ENCODE data around the gene DNAAF2. TPM values are rescaled to one million over a fixed set of nuclear protein-coding genes. Genes with fewer than 3 reads are reported as not detected.
A peak's percentile ranks its signal among the peaks of the same experiment; 100 is the strongest.

The DNAAF2 gene
- total and polyA plus RNA-seq, 2 of the 13 experiments (the other 11 are each of a cell fraction or from before 2014, with no cell fraction given), result 6.1 to 13.6 TPM

DNA sequence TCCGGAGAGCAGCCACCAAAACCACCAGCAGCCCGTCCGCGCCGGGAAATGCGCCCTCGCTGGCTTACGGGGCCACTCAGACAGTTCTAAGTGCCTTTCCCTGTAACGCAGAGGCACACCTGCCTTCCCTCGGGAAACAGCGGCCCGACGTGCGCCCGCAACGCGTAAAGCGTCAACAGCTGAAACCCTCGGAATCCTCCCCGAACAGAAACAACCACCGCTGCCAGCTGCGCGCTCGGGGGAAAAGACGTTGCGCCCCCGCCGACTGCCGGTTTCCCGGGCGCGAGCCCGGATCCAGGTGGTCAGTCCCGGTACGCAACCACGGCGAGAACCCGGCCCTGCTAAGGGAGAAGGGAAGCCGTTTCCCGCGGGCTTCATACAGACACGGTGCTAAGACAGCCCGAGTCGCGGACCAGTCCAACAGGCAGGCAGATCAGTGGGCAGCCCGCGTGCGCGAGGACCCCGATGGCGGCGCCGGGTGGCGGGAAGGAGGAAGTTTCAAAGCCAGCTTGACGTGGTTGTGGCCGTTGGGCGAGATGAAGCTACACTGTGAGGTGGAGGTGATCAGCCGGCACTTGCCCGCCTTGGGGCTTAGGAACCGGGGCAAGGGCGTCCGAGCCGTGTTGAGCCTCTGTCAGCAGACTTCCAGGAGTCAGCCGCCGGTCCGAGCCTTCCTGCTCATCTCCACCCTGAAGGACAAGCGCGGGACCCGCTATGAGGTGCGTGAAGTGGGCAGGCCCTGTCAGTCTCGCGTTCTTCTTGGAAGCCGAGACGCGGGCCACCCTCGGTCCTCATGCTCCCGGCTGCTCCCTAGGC lies 36.4 kb downstream of the DNAAF2 start, which contains the start of gene LRR1 (continued):
- TF ChIP-seq ARNTL (CRISPR knock-in tag; IDR thresholded peaks at IDR 0.05), result no peak
- TF ChIP-seq ZNF570 (CRISPR knock-in tag; IDR thresholded peaks at IDR 0.05; ENCODE audit: borderline replicate concordance), result no peak
- peak; percentile 63 for TF ChIP-seq HNRNPK (IDR thresholded peaks at IDR 0.05; ENCODE audit: low read depth, low read length, poor library complexity, severe bottlenecking)
- TF ChIP-seq ZBTB2 (CRISPR knock-in tag; IDR thresholded peaks at IDR 0.05; ENCODE audit: low read depth), result peak; percentile 89
- peak; percentile 63; the same call in 1 of the 2 replicates for TF ChIP-seq ZFY (CRISPR knock-in tag; IDR thresholded peaks at IDR 0.05)
- TF ChIP-seq ZNF619 (CRISPR knock-in tag; IDR thresholded peaks at IDR 0.05), result peak; percentile 43; the same call in 1 of the 2 replicates
- TF ChIP-seq, protein P1, sequence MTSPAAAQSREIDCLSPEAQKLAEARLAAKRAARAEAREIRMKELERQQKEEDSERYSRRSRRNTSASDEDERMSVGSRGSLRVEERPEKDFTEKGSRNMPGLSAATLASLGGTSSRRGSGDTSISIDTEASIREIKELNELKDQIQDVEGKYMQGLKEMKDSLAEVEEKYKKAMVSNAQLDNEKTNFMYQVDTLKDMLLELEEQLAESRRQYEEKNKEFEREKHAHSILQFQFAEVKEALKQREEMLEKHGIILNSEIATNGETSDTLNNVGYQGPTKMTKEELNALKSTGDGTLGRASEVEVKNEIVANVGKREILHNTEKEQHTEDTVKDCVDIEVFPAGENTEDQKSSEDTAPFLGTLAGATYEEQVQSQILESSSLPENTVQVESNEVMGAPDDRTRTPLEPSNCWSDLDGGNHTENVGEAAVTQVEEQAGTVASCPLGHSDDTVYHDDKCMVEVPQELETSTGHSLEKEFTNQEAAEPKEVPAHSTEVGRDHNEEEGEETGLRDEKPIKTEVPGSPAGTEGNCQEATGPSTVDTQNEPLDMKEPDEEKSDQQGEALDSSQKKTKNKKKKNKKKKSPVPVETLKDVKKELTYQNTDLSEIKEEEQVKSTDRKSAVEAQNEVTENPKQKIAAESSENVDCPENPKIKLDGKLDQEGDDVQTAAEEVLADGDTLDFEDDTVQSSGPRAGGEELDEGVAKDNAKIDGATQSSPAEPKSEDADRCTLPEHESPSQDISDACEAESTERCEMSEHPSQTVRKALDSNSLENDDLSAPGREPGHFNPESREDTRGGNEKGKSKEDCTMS (CRISPR knock-in tag; conservative IDR thresholded peaks at IDR 0.05), result 0 out of 2 replicates have a peak, but pooled peaks have one; percentile 63
- peak; percentile 67 for TF ChIP-seq ATF2 (CRISPR knock-in tag; IDR thresholded peaks at IDR 0.05)
- TF ChIP-seq DNMT3B (CRISPR knock-in tag; conservative IDR thresholded peaks at IDR 0.05), result no peak
- TF ChIP-seq FOSL1 (CRISPR knock-in tag; IDR thresholded peaks at IDR 0.05; ENCODE audit: borderline replicate concordance), result no peak
- TF ChIP-seq ZBTB14 (CRISPR knock-in tag; IDR thresholded peaks at IDR 0.05), result 0 out of 2 replicates have a peak, but pooled peaks have one; percentile 41
- no peak for TF ChIP-seq TEAD2 (CRISPR knock-in tag; IDR thresholded peaks at IDR 0.05)
- TF ChIP-seq, protein P2, sequence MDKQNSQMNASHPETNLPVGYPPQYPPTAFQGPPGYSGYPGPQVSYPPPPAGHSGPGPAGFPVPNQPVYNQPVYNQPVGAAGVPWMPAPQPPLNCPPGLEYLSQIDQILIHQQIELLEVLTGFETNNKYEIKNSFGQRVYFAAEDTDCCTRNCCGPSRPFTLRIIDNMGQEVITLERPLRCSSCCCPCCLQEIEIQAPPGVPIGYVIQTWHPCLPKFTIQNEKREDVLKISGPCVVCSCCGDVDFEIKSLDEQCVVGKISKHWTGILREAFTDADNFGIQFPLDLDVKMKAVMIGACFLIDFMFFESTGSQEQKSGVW (CRISPR knock-in tag; IDR thresholded peaks at IDR 0.05; ENCODE audit: borderline replicate concordance), result no peak
- peak; percentile 82 for TF ChIP-seq DR1 (CRISPR knock-in tag; IDR thresholded peaks at IDR 0.05)
- peak; percentile 37; the same call in 1 of the 2 replicates for TF ChIP-seq NFYC (CRISPR knock-in tag; IDR thresholded peaks at IDR 0.05)
- peak; percentile 65 for TF ChIP-seq MED1 (CRISPR knock-in tag; IDR thresholded peaks at IDR 0.05)
- TF ChIP-seq NBN (conservative IDR thresholded peaks at IDR 0.05), result no peak
- peak; percentile 51; the same call in 1 of the 2 replicates for TF ChIP-seq ZNF768 (CRISPR knock-in tag; IDR thresholded peaks at IDR 0.05)
- TF ChIP-seq TEAD3 (CRISPR knock-in tag; optimal IDR thresholded peaks at IDR 0.05; ENCODE audit: borderline replicate concordance), result peak; percentile 68
- peak; percentile 78; the same call in 1 of the 2 replicates for TF ChIP-seq ZBTB20 (CRISPR knock-in tag; IDR thresholded peaks at IDR 0.05; ENCODE audit: borderline replicate concordance, low read depth)
